Measurements from ENCODE around the gene RPTOR.

RPTOR gene

DNA sequence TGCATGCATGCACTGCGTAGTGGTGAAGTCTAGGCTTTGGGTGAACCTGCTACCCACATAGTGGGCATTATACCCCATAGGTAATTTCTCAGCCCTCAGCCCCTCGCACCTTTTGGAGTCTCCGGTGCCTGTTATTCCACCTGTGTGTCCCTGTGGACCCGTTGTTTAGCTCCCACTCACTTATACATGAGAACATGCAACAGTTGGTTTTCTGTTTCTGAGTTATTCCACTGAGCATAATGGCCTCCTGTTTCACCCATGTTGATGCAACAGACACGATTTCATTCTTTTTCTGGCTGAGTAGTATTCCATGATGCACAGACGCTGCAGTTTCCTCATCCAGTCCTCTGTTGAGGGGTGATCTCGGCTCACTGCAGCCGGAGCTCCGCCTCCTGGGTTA lies 305.5 kb downstream of the RPTOR start:
- H3K4me3 ChIP-seq (ENCODE audit: low read depth, low read length): no peak overlapping the region
- TF ChIP-seq, protein P1, sequence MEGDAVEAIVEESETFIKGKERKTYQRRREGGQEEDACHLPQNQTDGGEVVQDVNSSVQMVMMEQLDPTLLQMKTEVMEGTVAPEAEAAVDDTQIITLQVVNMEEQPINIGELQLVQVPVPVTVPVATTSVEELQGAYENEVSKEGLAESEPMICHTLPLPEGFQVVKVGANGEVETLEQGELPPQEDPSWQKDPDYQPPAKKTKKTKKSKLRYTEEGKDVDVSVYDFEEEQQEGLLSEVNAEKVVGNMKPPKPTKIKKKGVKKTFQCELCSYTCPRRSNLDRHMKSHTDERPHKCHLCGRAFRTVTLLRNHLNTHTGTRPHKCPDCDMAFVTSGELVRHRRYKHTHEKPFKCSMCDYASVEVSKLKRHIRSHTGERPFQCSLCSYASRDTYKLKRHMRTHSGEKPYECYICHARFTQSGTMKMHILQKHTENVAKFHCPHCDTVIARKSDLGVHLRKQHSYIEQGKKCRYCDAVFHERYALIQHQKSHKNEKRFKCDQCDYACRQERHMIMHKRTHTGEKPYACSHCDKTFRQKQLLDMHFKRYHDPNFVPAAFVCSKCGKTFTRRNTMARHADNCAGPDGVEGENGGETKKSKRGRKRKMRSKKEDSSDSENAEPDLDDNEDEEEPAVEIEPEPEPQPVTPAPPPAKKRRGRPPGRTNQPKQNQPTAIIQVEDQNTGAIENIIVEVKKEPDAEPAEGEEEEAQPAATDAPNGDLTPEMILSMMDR (IDR thresholded peaks at IDR 0.05; ENCODE audit: low read depth, low read length, missing control alignments): no peak
- no peak for DNase-seq (ENCODE audit: low read depth)

DNA sequence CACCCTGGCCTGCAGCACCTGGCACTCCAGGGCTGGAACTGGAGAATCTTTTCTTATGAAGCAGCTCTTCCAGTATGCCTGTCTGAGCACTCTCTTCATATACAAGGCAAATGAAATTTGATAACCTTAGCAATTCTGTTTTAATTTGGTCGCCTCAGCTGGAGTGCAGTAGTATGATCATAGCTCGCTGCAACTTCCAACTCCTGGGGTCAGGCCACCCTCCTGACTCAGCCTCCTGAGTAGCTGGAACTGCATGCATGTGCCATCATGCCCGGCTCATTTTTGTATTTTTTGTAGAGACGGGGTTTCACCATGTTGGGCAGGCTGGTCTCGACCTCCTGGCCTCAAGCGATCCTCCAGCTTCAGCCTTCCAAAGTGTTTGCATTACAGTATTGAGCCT lies 306.2 kb downstream of the RPTOR start:
- TF ChIP-seq, protein P1 (IDR thresholded peaks at IDR 0.05; ENCODE audit: low read depth, low read length, missing control alignments): no peak
- no peak for DNase-seq (ENCODE audit: low read depth)
- no peak overlapping the region for H3K4me3 ChIP-seq (ENCODE audit: low read depth, low read length)

DNA sequence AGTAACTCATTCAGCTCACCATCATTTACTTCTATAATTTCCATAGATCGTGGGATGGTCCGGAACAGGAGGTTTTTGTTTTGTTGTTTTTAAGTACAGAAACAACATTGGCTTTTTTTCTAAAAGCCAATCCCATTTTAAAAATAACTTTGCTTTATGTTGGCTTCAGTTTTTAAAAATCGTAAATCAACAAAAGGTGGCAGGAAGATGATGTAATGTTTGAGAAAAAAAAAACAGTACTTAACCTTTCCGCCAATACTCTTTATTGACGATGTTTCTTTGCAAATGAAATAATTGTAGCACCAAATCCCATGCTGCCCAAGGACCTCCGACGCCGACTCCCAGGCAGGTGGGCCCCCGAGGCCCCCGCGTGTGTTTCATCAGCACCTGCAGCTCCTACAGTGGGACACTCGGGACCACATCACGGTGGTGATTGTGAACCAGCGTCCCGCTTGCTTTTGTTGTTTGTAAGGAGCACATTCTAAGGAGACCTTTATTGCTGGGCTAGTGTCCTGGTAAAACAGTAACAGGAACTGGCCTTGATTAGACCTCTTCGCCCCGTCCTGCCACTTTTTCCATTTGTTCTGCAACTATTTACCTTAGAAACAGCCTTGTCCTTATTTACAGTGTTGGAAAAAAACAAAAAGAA lies 306.8 kb downstream of the RPTOR start:
- H3K4me3 ChIP-seq (ENCODE audit: low read depth, low read length): no peak overlapping the region
- TF ChIP-seq, protein P1 (IDR thresholded peaks at IDR 0.05; ENCODE audit: low read depth, low read length, missing control alignments): no peak
- DNase-seq (ENCODE audit: low read depth): no peak

DNA sequence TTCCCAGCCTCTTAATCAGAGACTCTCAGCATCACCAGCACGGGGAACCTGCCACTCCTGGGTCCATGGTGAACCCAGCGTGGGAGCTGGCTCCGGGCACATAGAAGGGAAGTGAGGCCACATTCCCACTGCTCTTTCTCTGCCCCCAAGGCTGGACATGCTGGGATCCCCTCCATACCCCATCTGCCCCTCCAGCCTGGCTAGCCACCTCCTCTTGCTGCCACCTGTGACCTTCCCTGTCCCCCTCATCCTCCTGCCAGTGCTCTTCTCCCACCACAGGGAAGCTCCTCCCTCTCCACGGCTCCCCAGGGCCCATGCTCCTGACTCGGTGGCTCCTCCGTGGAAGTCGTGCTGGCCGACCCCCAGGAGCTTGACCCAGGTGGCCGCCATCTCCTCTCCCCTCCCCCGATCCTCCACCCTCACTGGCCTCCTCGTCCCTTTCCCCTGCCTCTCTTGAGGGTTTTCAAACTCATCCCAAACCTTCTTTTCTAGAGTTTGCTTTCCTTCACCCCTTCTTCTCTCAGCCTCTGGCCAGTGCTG lies 307.9 kb downstream of the RPTOR start:
- TF ChIP-seq, protein P1 (IDR thresholded peaks at IDR 0.05; ENCODE audit: low read depth, low read length, missing control alignments): no peak
- DNase-seq (ENCODE audit: low read depth): no peak
- H3K4me3 ChIP-seq (ENCODE audit: low read depth, low read length): no peak overlapping the region

DNA sequence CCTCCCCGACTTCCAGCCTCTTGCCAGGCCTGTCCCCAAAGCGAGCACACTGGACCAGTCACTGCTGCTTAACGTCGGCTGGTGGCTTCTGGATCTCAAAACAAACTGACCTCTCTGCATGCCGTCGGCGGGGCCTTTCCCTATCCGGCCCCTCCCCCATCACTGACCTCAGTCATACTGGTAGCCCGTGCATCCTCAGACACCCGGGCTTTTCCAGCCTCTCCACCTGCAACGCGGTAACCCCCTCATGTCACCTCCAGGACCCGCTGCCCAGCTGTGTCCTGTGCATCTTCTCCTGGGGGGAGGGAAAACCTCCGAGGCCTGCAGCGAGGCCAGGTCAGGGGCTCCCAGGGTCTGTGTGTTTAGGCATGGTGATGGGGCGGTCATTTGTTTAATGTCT lies 308.4 kb downstream of the RPTOR start:
- no peak overlapping the region for H3K4me3 ChIP-seq (ENCODE audit: low read depth, low read length)
- TF ChIP-seq, protein P1 (IDR thresholded peaks at IDR 0.05; ENCODE audit: low read depth, low read length, missing control alignments): no peak
- no peak for DNase-seq (ENCODE audit: low read depth)

DNA sequence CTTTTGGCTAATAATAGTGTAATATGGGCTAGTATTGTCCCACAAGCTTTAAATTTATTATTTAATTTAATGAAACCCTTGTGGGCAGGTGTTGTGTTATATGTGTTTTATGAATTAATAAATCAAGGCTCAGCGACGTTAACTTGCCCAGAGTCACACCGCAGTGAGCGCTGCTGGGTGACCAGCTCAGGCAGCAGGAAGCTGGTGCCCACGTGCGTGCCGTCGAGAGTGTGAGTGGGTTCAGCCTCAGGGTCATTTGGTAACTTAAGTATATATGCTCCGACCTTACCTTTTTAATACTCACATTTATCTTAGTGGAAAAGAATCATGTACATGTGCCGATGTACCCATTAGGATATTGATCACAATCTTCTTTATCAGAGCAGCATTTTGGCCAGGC lies 309.6 kb downstream of the RPTOR start:
- H3K4me3 ChIP-seq (ENCODE audit: low read depth, low read length): no peak overlapping the region
- DNase-seq (ENCODE audit: low read depth): no peak
- TF ChIP-seq, protein P1 (IDR thresholded peaks at IDR 0.05; ENCODE audit: low read depth, low read length, missing control alignments): no peak

All from GM12864 (cell line).